Gastrocnemius medialis (tissue), 4 donors: ENCODE data around the gene RTN4RL1. TPM values are rescaled to one million over a fixed set of nuclear protein-coding genes. Genes with fewer than 3 reads are reported as not detected.
A peak's percentile ranks its signal among the peaks of the same experiment; 100 is the strongest.

Experiments used
- ATAC-seq, 2 donors: fragments of 150-250 bp; one replicate each; pipeline ENCODE4 v1.9.1; 2016
- DNase-seq, 2 donors: peaks; one replicate each; pipeline ENCODE4 v3.0.0-alpha.2; 2019
- H3K27ac ChIP-seq, 4 donors: fragments of 200-600 bp; sonication (generic); 1 replicate in 1 of 4; 2 replicates in 3 of 4; pipeline ENCODE4 v1.5.1; 2016 to 2018; ENCODE audit warnings: mild to moderate bottlenecking in 2 of 4, moderate library complexity in 1 of 4
- H3K27me3 ChIP-seq, 3 donors: fragments of 200-600 bp; sonication (generic) in 2 of 3; 1 replicate in 1 of 3; 2 replicates in 2 of 3; pipeline versions ENCODE4 v1.5.1 to v1.6.0; 2016 to 2019; ENCODE audit warnings: mild to moderate bottlenecking in 1 of 3, moderate library complexity in 1 of 3
- H3K36me3 ChIP-seq, 2 donors: fragments of 200-600 bp; sonication (generic) in 1 of 2; one replicate each; pipeline ENCODE4 v1.5.1; 2017 to 2018
- H3K4me1 ChIP-seq, 2 donors: fragments of 200-600 bp; sonication (generic) in 1 of 2; one replicate each; pipeline ENCODE4 v1.5.1; 2016 to 2017; ENCODE audit warnings: mild to moderate bottlenecking in 2 of 2
- H3K4me3 ChIP-seq, 4 donors: fragments of 200-600 bp; sonication (generic) in 3 of 4; 1 replicate in 1 of 4; 2 replicates in 3 of 4; pipeline ENCODE4 v1.5.1; 2016 to 2019; ENCODE audit warnings: mild to moderate bottlenecking in 2 of 4
- H3K9me3 ChIP-seq, 3 donors: fragments of 200-600 bp; sonication (generic) in 2 of 3; 1 replicate in 1 of 3; 2 replicates in 2 of 3; pipeline ENCODE4 v1.5.1; 2016 to 2019
- POLR2A ChIP-seq, 2 donors: fragments of 450-650 bp; IDR thresholded peaks; one replicate each; pipeline ENCODE4 v1.6.1; 2017; ENCODE audit warnings: antibody characterized with exemption in 2 of 2, mild to moderate bottlenecking in 2 of 2, moderate library complexity in 2 of 2
- in situ Hi-C, 4 donors: fragments of 200-750 bp; cut with MboI; loops; one replicate each; pipeline versions ENCODE4 v1.15.0 to v1.8.0; 2017; ENCODE audit warnings: low sequenced_read_pairs in 4 of 4
- intact Hi-C: fragments of 100-400 bp; cut with DNase I; formaldehyde crosslinking; loops from one replicate; pipeline ENCODE4 v1.15.1; 2023; ENCODE audit warnings: low total_unique reads
- total RNA-seq, 4 donors: library from RNA; depleted of rRNA; stranded (reverse); fragments of >200 nt; gene quantifications; one replicate each; pipeline versions ENCODE4 v1.1.0 to v1.2.3, GENCODE V29; 2016
- TF ChIP-seq, protein P1 (sequence below), 5 experiments: fragments of 450-650 bp in 3 of 5; fragments of 200-600 bp in 2 of 5; sonication (generic) in 2 of 5; IDR thresholded peaks in 4 of 5; conservative IDR thresholded peaks in 1 of 5; 1 replicate in 4 of 5; 2 replicates in 1 of 5; pipeline ENCODE4 v1.5.1; 2016 to 2019; ENCODE audit warnings: antibody characterized with exemption in 5 of 5, mild to moderate bottlenecking in 3 of 5, moderate library complexity in 3 of 5

Gene RTN4RL1, protein sequence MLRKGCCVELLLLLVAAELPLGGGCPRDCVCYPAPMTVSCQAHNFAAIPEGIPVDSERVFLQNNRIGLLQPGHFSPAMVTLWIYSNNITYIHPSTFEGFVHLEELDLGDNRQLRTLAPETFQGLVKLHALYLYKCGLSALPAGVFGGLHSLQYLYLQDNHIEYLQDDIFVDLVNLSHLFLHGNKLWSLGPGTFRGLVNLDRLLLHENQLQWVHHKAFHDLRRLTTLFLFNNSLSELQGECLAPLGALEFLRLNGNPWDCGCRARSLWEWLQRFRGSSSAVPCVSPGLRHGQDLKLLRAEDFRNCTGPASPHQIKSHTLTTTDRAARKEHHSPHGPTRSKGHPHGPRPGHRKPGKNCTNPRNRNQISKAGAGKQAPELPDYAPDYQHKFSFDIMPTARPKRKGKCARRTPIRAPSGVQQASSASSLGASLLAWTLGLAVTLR
- total RNA-seq: 1 to 10 TPM in 2 of 4 donors, under 1 TPM in 2; 0.31 to 1.7 (median 1.2) TPM

DNA sequence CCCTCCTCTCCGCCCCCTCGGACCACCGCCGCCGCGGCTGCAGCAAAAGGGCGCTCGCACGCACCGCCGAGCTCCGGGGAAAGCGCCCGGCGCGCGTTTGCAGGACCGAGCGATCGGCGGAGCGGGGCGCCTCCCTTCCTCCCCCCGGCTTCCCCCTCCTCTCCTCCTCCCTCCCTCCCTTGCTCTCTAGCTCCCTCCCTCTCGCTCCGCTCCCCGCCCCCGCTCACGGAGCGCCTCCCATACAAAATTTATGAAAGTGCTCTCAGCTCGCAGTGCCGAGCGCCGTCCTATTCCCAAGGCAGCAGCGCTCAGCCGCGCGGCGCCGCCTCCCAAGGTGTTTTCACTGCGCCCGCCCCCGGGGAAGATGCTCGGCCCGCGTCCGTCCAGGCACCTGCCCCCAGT, at the start of gene RTN4RL1:
TSS of gene RTN4RL1 (minus strand) at position 115 of the 402 bp plus-strand sequence. CDS start 469 bp downstream, outside the sequence.
- H3K27me3 ChIP-seq: no peaks in the 10 kb centered on the region
- ATAC-seq (peak; percentile 34 to 38), DNase-seq (peak; percentile 47 to 61)
- no peaks in the 10 kb centered on the region for H3K36me3 ChIP-seq
- intact Hi-C loops (no loop called here), in situ Hi-C loops (loop anchor here (5.0 to 25.0 kb wide), 5 partner anchors 110 to 363 kb away; partner anchors contain the start of gene PRPF8 (in 1 of the 4))
- TF ChIP-seq POLR2A (IDR thresholded peaks at IDR 0.05): peak in 1 of 2 donors; percentile 50
- TF ChIP-seq, protein P1, sequence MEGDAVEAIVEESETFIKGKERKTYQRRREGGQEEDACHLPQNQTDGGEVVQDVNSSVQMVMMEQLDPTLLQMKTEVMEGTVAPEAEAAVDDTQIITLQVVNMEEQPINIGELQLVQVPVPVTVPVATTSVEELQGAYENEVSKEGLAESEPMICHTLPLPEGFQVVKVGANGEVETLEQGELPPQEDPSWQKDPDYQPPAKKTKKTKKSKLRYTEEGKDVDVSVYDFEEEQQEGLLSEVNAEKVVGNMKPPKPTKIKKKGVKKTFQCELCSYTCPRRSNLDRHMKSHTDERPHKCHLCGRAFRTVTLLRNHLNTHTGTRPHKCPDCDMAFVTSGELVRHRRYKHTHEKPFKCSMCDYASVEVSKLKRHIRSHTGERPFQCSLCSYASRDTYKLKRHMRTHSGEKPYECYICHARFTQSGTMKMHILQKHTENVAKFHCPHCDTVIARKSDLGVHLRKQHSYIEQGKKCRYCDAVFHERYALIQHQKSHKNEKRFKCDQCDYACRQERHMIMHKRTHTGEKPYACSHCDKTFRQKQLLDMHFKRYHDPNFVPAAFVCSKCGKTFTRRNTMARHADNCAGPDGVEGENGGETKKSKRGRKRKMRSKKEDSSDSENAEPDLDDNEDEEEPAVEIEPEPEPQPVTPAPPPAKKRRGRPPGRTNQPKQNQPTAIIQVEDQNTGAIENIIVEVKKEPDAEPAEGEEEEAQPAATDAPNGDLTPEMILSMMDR (IDR thresholded peaks at IDR 0.05 in 4 of 5, conservative IDR thresholded peaks at IDR 0.05 in 1 of 5): no peak
- peak within 1 kb of the TSS; percentile 60 to 75 (median 63) for H3K4me3 ChIP-seq
- peaks cover 17 to 21% of the 10 kb centered on the region in 2 donors for H3K4me1 ChIP-seq
- H3K9me3 ChIP-seq: no peaks in the 10 kb centered on the region
- H3K27ac ChIP-seq: peak within 1 kb of the TSS; percentile 65 to 79 (median 74)

GRCh38 chr17:2074919-2075318, 49.8 kb upstream of the RTN4RL1 start:
- intact Hi-C loops (no loop called here), in situ Hi-C loops (no loop called here)
- no peak for DNase-seq
- Histone ChIP-seq H3K4me3 (no peak overlapping the region), H3K4me1 (peaks cover 49 to 63% of the 10 kb centered on the region in 2 donors), H3K36me3 (peaks cover 0 to 4% of the 10 kb centered on the region in 2 donors), H3K27me3 (no peaks in the 10 kb centered on the region), H3K27ac (peak overlapping the region; percentile 72 to 82 (median 80)), H3K9me3 (no peaks in the 10 kb centered on the region)
- TF ChIP-seq POLR2A (IDR thresholded peaks at IDR 0.05): no peak
- TF ChIP-seq, protein P1 (IDR thresholded peaks at IDR 0.05 in 4 of 5, conservative IDR thresholded peaks at IDR 0.05 in 1 of 5): no peak
- no peak for ATAC-seq

- DNase-seq (no peak), ATAC-seq (peak; percentile 27 to 37)
- no peaks in the 10 kb centered on the region for H3K9me3 ChIP-seq
- H3K4me1 ChIP-seq: peaks cover 55 to 65% of the 10 kb centered on the region in 2 donors
- H3K27ac ChIP-seq: peak overlapping the region; percentile 56 to 82 (median 80)
- in situ Hi-C loops: no loop called here
- intact Hi-C loops: no loop called here
- TF ChIP-seq POLR2A (IDR thresholded peaks at IDR 0.05): peak in 1 of 2 donors; percentile 42
- TF ChIP-seq, protein P1 (IDR thresholded peaks at IDR 0.05 in 4 of 5, conservative IDR thresholded peaks at IDR 0.05 in 1 of 5): no peak
- no peak overlapping the region for H3K4me3 ChIP-seq
- H3K27me3 ChIP-seq: no peaks in the 10 kb centered on the region
- peaks cover 0 to 12% of the 10 kb centered on the region in 2 donors for H3K36me3 ChIP-seq
Observed at GRCh38 chr17:2071455-2072281, 46.5 kb upstream of the RTN4RL1 start.

- Histone ChIP-seq H3K27ac (peak overlapping the region; percentile 56 to 82 (median 80)), H3K27me3 (no peaks in the 10 kb centered on the region), H3K36me3 (peaks cover 0 to 12% of the 10 kb centered on the region in 2 donors), H3K9me3 (no peaks in the 10 kb centered on the region), H3K4me1 (peaks cover 48 to 58% of the 10 kb centered on the region in 2 donors), H3K4me3 (no peak overlapping the region)
- in situ Hi-C loops (no loop called here), intact Hi-C loops (no loop called here)
- DNase-seq: no peak
- no peak for TF ChIP-seq POLR2A (IDR thresholded peaks at IDR 0.05)
- TF ChIP-seq, protein P1 (IDR thresholded peaks at IDR 0.05 in 4 of 5, conservative IDR thresholded peaks at IDR 0.05 in 1 of 5): no peak
- ATAC-seq: no peak
Observed at GRCh38 chr17:2071024-2071385, 45.9 kb upstream of the RTN4RL1 start.
